ENCODE results near the gene CACNG1. TPM values are rescaled to one million over a fixed set of nuclear protein-coding genes. Genes with fewer than 3 reads are reported as not detected.

CACNG1 gene
- total RNA-seq, 1 donor from 2014 or later = not detected

DNA sequence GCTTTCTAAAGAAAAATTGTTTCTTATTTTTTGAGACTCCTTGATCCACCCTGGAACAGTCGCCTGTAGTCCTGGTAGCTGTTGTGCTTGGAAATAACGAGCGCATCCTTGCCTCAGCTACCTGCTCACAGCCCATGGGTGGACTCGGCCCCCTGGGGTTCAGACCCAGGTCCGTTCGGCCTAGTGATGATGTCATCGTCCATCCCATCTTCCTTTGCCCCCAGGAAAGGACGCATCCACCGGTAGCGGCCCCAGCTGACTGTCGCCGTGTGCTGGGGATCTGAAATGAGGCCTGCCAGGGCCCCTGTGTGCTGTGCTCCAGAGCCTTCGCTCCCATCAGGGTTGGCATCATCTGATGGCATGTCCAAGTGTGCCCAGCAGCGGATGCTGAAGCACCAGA lies 12.0 kb upstream of the CACNG1 start:
- Histone ChIP-seq H3K4me2 (no peak overlapping the region), H4K20me1 (ENCODE audit: low read depth) (no peaks in the 10 kb centered on the region), H3K9me3 (ENCODE audit: low read depth) (no peaks in the 10 kb centered on the region), H3K27ac (no peak overlapping the region), H3K4me3 (no peak overlapping the region), H3K79me2 (ENCODE audit: low read depth) (no peaks in the 10 kb centered on the region), H2AFZ (replicated peaks) (no peak overlapping the region), H3K4me1 (peaks cover 5% of the 10 kb centered on the region), H3K27me3 (no peaks in the 10 kb centered on the region), H3F3A (ENCODE audit: low read depth) (no peaks in the 10 kb centered on the region), H3K36me3 (no peaks in the 10 kb centered on the region), H3K9ac (no peak overlapping the region)
- Mint-ChIP-seq H3K36me3 (peaks cover 29% of the 10 kb centered on the region), H3K4me3 (no peak overlapping the region), H3K9me3 (peaks cover 4% of the 10 kb centered on the region), H3K27me3 (ENCODE audit: insufficient read depth, low read depth) (peaks cover 14% of the 10 kb centered on the region), H3K27ac (no peak overlapping the region), H3K4me1 (no peaks in the 10 kb centered on the region)
- no peak for DNase-seq (ENCODE audit: low spot score)
- TF ChIP-seq, protein P1, sequence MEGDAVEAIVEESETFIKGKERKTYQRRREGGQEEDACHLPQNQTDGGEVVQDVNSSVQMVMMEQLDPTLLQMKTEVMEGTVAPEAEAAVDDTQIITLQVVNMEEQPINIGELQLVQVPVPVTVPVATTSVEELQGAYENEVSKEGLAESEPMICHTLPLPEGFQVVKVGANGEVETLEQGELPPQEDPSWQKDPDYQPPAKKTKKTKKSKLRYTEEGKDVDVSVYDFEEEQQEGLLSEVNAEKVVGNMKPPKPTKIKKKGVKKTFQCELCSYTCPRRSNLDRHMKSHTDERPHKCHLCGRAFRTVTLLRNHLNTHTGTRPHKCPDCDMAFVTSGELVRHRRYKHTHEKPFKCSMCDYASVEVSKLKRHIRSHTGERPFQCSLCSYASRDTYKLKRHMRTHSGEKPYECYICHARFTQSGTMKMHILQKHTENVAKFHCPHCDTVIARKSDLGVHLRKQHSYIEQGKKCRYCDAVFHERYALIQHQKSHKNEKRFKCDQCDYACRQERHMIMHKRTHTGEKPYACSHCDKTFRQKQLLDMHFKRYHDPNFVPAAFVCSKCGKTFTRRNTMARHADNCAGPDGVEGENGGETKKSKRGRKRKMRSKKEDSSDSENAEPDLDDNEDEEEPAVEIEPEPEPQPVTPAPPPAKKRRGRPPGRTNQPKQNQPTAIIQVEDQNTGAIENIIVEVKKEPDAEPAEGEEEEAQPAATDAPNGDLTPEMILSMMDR (IDR thresholded peaks at IDR 0.05) = no peak
- TF ChIP-seq EZH2phosphoT487 (IDR thresholded peaks at IDR 0.05) = no peak
- TF ChIP-seq EZH2 (IDR thresholded peaks at IDR 0.05) = no peak

DNA sequence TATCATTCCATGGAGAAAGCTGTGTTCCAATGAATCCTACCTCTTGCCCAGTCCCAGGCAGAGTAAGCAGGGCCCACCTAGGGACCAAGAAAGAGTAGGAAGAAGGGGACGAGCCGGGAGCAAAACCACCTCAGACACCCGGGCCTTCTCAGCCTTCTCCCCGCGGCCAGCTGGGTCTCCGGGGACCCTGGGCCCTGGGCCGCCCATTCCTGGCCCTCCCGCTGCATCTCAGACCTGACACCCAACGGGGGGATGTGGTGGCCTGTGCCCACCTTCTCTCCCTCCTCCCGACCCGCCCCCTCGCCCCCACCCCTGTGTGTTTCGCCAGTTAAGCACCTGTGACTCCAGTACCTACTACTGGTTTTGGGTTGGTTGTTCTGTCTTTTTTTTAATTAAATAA lies 11.4 kb upstream of the CACNG1 start:
- Histone ChIP-seq H2AFZ (replicated peaks) (no peak overlapping the region), H3K27ac (no peak overlapping the region), H3K9ac (no peak overlapping the region), H3K4me2 (no peak overlapping the region), H3K4me3 (no peak overlapping the region), H3K27me3 (no peaks in the 10 kb centered on the region), H3K79me2 (ENCODE audit: low read depth) (no peaks in the 10 kb centered on the region), H3K9me3 (ENCODE audit: low read depth) (no peaks in the 10 kb centered on the region), H3K4me1 (peaks cover 5% of the 10 kb centered on the region), H3K36me3 (no peaks in the 10 kb centered on the region), H3F3A (ENCODE audit: low read depth) (no peaks in the 10 kb centered on the region), H4K20me1 (ENCODE audit: low read depth) (no peaks in the 10 kb centered on the region)
- Mint-ChIP-seq H3K4me1 (no peaks in the 10 kb centered on the region), H3K27ac (no peak overlapping the region), H3K36me3 (peaks cover 28% of the 10 kb centered on the region), H3K27me3 (ENCODE audit: insufficient read depth, low read depth) (peaks cover 17% of the 10 kb centered on the region), H3K9me3 (peaks cover 4% of the 10 kb centered on the region), H3K4me3 (no peak overlapping the region)
- no peak for TF ChIP-seq EZH2 (IDR thresholded peaks at IDR 0.05)
- TF ChIP-seq, protein P1 (IDR thresholded peaks at IDR 0.05) = no peak
- no peak for TF ChIP-seq EZH2phosphoT487 (IDR thresholded peaks at IDR 0.05)
- no peak for DNase-seq (ENCODE audit: low spot score)

DNA sequence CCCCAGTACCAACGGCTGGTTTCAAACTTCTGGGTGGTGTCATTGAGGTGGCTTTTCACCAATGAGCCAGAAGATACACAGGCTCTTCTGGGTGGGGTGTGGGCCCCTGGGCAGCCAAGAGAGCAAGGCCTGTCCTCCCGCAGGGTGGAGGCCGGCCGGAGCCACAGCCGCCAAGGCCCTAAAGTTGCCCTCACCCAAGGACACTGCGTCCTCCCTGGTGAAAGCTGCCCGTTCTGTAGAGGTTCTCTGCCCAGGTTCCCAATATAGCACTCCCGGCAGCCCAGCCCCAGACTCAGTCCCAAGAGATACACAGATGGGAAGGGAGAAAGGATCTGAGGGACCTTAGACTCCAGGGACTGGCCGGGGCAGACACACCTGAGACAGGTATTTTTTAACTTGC lies 10.7 kb upstream of the CACNG1 start:
- Histone ChIP-seq H3K4me1 (peaks cover 5% of the 10 kb centered on the region), H2AFZ (replicated peaks) (no peak overlapping the region), H3F3A (ENCODE audit: low read depth) (no peaks in the 10 kb centered on the region), H3K27me3 (no peaks in the 10 kb centered on the region), H4K20me1 (ENCODE audit: low read depth) (no peaks in the 10 kb centered on the region), H3K9ac (no peak overlapping the region), H3K79me2 (ENCODE audit: low read depth) (no peaks in the 10 kb centered on the region), H3K4me2 (no peak overlapping the region), H3K9me3 (ENCODE audit: low read depth) (no peaks in the 10 kb centered on the region), H3K36me3 (no peaks in the 10 kb centered on the region), H3K27ac (no peak overlapping the region), H3K4me3 (no peak overlapping the region)
- no peak for DNase-seq (ENCODE audit: low spot score)
- H3K4me1 Mint-ChIP-seq = no peaks in the 10 kb centered on the region
- H3K36me3 Mint-ChIP-seq = peaks cover 26% of the 10 kb centered on the region
- H3K27ac Mint-ChIP-seq = no peak overlapping the region
- H3K9me3 Mint-ChIP-seq = peaks cover 4% of the 10 kb centered on the region
- H3K27me3 Mint-ChIP-seq (ENCODE audit: insufficient read depth, low read depth) = peaks cover 17% of the 10 kb centered on the region
- no peak overlapping the region for H3K4me3 Mint-ChIP-seq
- TF ChIP-seq EZH2phosphoT487 (IDR thresholded peaks at IDR 0.05) (no peak), EZH2 (IDR thresholded peaks at IDR 0.05) (no peak)
- TF ChIP-seq, protein P1 (IDR thresholded peaks at IDR 0.05) = no peak

Measured in neural progenitor cell (in vitro differentiated cells).